ENCODE results near the gene PRSS3. TPM values are rescaled to one million over a fixed set of nuclear protein-coding genes. Genes with fewer than 3 reads are reported as not detected.

Gene PRSS3
- total RNA-seq, 1 donor from 2014 or later, result 7.6 TPM

- TF ChIP-seq CTCF (IDR thresholded peaks at IDR 0.05), result no peak
- TF ChIP-seq POLR2AphosphoS5 (IDR thresholded peaks at IDR 0.05; ENCODE audit: insufficient read depth in 1 of 2, low read depth in 1 of 2), result no peak
- no peak for TF ChIP-seq POLR2A (IDR thresholded peaks at IDR 0.05)
- DNase-seq (ENCODE audit: extremely low spot score in 2 of 2), result no peak
- intact Hi-C loops (cut with DNase I), result no loop called here
- H3K36me3 ChIP-seq, result no peaks in the 10 kb centered on the region
- no peaks in the 10 kb centered on the region for H3K4me1 ChIP-seq
- H3K9me3 ChIP-seq, result no peaks in the 10 kb centered on the region
- no peak overlapping the region for H3K27ac ChIP-seq
- no peaks in the 10 kb centered on the region for H3K27me3 ChIP-seq
- H3K4me3 ChIP-seq, result no peak overlapping the region
These were observed 15.1 kb upstream of the PRSS3 start for GRCh38 chr9:33780276-33780675.

- Histone ChIP-seq H3K4me3 (no peak overlapping the region), H3K9me3 (no peaks in the 10 kb centered on the region), H3K36me3 (no peaks in the 10 kb centered on the region), H3K27me3 (no peaks in the 10 kb centered on the region), H3K4me1 (no peaks in the 10 kb centered on the region), H3K27ac (no peak overlapping the region)
- no peak for TF ChIP-seq CTCF (IDR thresholded peaks at IDR 0.05)
- intact Hi-C loops (cut with DNase I), result no loop called here
- DNase-seq (ENCODE audit: extremely low spot score in 2 of 2), result no peak
These were observed 13.6 kb upstream of the PRSS3 start for GRCh38 chr9:33781736-33782135.

DNA sequence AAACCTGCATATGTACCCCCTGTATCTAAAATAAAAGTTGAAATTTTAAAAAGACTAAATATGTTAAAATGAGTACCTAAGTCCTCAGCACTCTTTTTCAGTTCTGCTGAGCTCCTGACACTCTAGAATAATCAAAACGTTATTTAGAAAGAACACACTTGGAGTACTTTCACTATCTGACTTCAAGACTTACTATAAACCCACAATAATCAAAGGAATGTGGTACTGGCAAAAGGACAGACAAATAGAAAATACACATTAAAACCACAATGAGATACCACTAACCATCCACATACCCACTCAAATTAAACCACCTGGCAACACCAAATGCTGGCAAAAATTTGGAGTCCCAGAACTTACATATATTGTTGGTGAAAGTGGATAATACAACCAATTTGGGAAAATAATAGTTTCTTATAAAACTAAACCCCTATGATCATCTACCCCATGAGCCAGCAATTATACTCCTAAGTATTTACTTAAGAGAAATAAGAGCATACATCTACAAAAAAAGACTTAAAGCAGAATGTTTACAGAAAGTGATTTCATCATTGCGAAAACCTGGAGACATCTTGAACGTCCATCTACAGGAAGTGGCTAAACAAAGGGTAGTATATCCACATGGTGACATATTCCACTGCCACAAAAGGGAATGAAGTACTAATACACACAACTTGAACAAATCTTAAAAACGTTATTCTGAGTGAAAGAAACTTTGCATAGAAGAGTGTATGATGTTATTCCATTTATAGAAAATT is 12.8 kb upstream of the PRSS3 start:
- no peak overlapping the region for H3K27ac ChIP-seq
- no peaks in the 10 kb centered on the region for H3K27me3 ChIP-seq
- TF ChIP-seq CTCF (IDR thresholded peaks at IDR 0.05) (no peak), POLR2A (IDR thresholded peaks at IDR 0.05) (no peak), POLR2AphosphoS5 (IDR thresholded peaks at IDR 0.05; ENCODE audit: insufficient read depth in 1 of 2, low read depth in 1 of 2) (no peak)
- no peak for DNase-seq (ENCODE audit: extremely low spot score in 2 of 2)
- H3K4me3 ChIP-seq, result no peak overlapping the region
- intact Hi-C loops (cut with DNase I), result no loop called here
- H3K9me3 ChIP-seq, result no peaks in the 10 kb centered on the region
- no peaks in the 10 kb centered on the region for H3K4me1 ChIP-seq
- H3K36me3 ChIP-seq, result no peaks in the 10 kb centered on the region

DNA sequence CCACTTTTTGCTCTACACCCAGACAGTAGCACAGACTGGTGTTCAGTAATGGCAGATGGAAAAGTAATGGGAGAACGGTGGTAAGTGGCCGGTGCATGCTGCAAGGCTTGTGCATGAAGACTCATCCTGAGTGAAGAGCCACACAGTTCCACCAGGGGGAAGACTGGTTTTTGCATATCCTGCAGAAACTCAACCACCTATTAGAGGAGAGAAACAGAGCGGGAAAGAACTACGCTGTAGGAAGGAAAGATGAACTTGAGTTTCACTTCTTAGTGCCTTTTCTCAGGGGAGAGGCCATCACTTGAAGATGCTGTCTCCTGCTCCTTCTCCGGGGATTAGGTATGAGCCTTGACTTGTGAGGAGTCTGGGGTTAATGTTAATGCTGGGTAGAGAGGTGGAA is 9.4 kb upstream of the PRSS3 start:
- Histone ChIP-seq H3K9me3 (no peaks in the 10 kb centered on the region), H3K27ac (no peak overlapping the region), H3K36me3 (no peaks in the 10 kb centered on the region), H3K27me3 (no peaks in the 10 kb centered on the region), H3K4me3 (no peak overlapping the region), H3K4me1 (no peaks in the 10 kb centered on the region)
- DNase-seq (ENCODE audit: extremely low spot score in 2 of 2), result no peak
- intact Hi-C loops (cut with DNase I), result no loop called here
- TF ChIP-seq CTCF (IDR thresholded peaks at IDR 0.05) (no peak), POLR2AphosphoS5 (IDR thresholded peaks at IDR 0.05; ENCODE audit: insufficient read depth in 1 of 2, low read depth in 1 of 2) (no peak), POLR2A (IDR thresholded peaks at IDR 0.05) (no peak)

DNA sequence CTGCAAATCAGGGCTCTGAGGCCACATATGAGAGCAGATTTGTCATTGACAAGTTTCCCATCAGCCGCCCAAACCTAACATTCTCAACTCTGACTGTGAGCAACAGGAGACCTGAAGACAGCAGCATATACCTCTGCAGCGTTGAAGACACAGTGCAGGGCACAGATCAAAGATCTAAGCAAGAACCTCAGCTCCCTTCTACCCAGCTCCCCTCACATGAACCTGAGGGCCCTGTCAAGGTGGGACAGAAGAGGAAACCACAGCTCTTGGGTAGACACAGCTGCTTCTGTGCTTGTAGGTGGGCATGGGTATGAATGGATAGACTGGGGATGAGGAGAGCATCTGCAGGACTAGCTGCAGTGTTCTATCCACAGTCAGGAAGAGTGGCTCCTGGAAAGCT is 8.7 kb upstream of the PRSS3 start:
- H3K27ac ChIP-seq, result no peak overlapping the region
- no peak for TF ChIP-seq POLR2A (IDR thresholded peaks at IDR 0.05)
- TF ChIP-seq CTCF (IDR thresholded peaks at IDR 0.05), result no peak
- no peak for TF ChIP-seq POLR2AphosphoS5 (IDR thresholded peaks at IDR 0.05; ENCODE audit: insufficient read depth in 1 of 2, low read depth in 1 of 2)
- no peaks in the 10 kb centered on the region for H3K9me3 ChIP-seq
- DNase-seq (ENCODE audit: extremely low spot score in 2 of 2), result no peak
- H3K36me3 ChIP-seq, result no peaks in the 10 kb centered on the region
- no peak overlapping the region for H3K4me3 ChIP-seq
- no peaks in the 10 kb centered on the region for H3K27me3 ChIP-seq
- H3K4me1 ChIP-seq, result no peaks in the 10 kb centered on the region
- intact Hi-C loops (cut with DNase I), result no loop called here
